ENCODE data around the gene ANTXR2.
"Not testable (repeated sequence)": the region's sequence is repeated elsewhere in the genome, so short reads cannot be mapped to it uniquely, and the experiment has no call there.

ANTXR2 gene

DNA sequence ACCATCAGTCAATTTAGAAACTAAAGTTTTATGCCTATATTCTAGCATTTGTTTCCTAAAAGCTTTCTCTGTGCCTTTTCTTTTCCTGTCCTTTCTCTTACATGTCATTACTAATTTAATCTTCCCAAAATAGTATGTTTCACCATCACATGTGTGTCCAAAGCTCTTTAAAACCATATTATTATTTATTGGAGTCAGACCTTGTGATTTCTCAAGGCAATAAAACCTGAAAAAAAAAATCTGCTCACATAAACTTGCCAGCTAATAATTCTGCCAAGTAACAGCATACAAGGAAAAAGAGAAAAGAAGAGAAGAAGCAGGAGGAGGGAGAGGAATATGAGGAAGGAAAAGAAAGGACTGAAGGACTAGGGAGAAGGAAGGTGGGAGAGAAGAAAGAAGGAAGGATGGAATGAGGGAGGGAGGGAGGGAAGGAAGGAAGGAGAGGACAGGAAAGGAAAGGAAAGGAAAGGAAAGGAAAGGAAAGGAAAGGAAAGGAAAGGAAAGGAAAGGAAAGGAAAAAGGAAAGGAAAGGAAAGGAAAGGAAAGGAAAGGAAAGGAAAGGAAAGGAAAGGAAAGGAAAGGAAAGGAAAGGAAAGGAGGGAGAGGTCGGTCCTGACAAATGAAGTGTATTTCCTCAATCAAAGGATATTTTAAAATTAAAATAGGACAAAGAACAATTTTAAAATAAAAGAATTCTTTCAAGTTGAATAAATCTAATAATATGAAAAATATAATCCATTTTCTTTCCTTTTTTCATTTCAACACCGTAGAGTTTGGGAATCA, 57.4 kb downstream of the ANTXR2 start:
- no peak for DNase-seq

DNA sequence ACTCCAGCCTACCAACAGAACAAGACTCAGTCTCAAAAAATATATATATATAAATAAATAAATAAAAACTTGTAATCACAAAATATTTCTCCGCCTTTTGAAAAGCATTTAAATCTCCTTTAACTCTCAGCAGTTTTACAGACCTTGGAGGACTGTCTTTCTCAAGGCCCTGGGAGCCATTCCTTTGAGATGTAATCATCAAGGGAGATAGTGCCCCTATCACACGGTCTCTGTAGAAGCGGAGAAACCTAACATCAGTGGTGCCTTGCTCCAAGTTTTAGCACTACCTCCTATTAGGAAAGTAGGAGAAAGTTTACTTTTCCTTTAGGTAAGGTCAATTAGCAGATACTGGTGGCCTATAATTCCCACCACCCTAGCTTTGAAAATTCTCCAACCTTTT, 58.5 kb downstream of the ANTXR2 start:
- DNase-seq = no peak

DNA sequence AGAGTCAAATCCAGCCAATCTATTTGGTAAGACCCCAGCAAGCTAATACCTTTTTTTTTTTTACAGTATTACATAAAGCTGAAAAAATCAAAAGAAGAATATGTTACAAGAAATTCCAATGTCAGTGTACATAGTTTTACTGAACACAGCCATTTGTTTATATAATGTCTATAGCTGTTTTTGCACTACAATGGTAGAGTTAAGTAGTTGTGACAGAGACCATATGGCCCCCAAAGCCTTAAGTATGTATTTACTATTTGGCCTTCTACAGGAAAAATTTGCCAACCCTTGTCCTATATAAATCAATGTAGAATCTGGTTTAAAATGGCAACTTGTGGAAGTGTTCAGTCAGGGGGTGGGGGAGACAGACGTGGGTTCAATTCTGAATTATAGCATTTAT, 60.7 kb downstream of the ANTXR2 start:
- no peak for DNase-seq

DNA sequence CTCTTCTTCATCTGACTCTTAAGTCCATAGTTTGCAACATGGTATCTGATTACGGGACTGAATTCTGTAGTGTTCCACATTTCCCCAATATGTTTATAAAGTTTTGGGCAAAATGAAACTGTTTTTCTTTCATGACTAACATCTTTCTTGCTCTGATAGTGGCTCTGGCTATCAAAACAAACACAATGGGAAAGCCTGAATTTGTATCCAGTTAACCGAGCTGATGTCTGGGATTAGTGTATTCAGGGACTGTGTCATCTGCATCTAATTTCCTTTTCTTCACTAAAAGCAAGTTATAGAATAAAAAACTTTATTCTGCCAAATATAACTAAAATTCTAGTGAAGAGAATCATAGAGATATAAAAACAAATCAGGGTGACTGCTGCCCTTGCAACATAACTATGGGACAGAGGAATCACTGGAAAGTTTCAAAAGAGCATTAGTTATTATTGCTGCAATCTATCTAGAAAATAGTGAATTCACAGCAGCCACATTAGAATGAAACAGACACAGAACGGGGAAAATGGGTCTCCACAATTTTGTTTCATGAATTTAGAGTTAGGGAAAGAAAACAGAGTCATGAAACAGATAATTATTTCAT, 61.3 kb downstream of the ANTXR2 start:
- DNase-seq = no peak

DNA sequence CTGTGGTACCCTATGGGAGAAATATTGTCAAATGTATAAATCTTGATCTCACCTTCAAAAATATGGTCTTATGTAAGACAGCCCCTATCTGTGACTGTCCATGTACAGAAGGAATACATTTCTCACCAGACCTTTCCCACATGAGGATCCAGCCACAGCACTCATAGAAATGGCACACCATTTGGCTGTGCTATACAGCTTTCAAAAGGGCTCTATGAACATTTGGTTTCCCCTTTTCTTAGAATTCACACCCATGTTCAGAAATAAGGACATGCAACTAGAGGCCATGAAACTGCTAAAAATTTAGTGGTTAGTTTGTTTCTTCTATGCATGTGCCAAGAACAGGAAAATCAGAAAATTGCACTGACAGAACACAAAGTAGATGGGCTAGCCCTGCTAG, 62.7 kb downstream of the ANTXR2 start:
- no peak for DNase-seq

DNA sequence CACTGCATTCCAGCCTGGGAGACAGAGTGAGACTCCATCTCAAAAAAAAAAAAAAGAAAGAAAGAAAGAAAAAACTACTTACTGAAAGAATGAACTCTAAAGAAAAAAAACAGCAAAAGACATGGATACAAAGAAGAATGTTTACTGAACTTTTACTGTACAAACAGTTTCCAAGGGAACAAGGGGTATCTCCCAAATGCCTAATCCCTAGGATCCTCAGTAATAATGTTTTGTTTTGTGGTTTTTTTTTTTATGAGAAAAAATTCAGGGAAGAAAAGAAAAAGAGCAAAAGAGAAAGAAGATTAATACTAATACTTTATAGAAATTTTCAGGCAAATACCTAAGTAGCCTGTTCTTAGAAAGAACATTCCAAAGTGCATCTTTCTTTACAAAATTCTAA, 63.2 kb downstream of the ANTXR2 start:
- DNase-seq = no peak

DNA sequence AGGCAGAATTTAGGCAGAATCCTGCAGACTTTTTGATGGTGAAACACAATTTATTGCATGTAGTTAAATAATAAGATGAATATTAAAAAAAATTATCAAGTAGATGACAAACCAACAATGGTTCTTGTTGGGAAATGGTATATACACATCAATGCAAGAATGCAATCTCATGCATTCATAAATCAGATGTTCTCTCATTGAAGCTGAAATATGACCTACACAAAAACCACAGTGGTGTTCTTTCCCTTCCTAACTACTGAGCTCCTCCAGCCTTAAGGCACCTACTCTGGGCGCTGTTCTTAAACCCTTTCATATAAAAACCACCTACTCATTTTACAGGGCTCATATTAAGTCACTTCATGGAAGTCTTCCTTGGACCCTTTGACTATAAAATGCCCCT, 64.1 kb downstream of the ANTXR2 start:
- DNase-seq = no peak

DNA sequence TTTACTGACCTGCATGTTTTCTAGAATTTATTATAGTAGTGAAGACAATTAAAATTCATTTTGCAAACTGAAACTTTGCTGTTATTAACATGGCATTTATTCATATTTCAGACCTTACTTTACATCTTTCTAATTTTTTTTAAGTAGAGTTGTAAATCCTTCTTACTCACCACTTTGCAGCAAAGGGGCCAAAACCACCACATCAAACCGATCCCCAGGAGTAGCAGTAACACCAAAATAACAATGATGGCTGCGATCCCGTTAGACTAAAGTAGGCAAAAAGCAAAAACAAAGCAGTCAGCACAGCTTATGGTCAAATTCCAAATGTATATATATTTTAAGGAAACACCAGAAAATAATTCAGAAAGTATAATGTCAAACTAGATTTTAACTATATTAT, 64.7 kb downstream of the ANTXR2 start:
- no peak for DNase-seq

DNA sequence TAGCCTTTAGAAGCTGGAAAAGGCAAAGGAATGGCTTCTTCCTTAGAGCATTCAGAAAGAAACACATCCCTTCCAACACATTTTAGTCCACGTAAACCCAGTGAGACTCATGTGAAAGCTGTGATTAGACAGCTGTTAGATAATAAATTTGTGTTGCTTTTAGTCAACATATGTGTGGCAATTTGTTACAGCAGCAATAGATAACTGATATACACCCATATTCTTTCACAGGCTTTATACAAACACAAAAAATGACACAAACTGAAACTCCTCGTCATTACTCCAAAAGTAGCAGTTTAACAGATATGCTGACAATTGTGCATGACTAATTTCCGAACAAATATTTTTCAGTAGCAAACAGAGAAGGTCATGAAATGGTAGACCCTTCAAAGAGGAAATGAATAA, 65.3 kb downstream of the ANTXR2 start:
- DNase-seq = no peak

DNA sequence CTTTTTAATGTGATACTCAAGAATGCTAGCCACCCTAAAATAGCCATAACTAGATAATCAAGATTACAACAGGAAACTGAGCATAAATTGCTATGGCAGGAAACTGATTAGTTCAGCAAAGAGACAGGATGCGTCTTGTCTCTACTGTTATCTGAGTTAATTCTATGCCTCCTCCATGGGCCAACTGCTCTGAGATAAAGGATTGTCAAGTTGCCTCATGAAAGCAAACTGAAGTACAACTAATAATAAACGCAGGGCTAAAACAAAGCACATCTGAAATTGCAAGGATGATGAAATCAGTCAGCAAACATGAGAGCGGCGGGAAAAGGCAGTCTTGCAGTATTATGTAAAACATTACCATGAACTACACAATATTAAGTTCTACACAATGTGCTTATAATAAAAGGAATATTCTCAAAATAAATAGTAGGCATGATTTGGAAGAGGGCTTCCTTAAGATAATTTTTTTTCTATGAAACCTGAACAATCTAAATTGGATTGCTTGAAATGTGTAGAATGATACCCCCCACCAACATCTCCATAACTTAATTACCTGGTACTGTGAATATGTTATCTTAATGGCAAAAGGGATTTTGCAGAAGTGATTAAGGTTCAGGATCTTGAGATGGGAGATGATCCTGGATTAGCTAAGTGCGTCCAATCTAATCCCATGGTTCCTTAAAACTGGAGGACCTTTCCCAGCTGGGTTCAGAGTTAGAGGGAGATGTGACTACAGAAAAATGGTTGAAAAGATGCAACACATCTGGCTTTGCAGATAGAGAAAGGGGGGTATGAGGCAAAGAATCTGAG, 65.9 kb downstream of the ANTXR2 start:
- DNase-seq = no peak

DNA sequence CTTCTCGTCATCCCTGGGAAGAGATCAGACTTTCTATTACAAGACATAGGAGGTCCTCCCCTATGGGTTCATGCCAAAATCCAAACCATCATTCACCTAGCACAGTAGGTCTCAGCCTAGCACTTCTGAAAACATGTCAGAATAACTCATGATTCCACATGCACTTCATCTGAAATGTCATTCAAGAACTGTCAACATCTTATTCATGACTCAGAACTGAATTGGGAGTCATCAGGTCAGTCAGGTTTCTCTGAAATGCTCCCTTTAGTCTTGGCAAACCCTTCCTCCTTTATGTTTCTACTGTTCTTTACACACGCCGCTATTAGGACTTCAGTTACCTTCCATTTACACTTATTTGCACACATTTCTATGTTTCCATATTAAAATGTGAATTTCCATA, 67.2 kb downstream of the ANTXR2 start:
- DNase-seq = no peak

DNA sequence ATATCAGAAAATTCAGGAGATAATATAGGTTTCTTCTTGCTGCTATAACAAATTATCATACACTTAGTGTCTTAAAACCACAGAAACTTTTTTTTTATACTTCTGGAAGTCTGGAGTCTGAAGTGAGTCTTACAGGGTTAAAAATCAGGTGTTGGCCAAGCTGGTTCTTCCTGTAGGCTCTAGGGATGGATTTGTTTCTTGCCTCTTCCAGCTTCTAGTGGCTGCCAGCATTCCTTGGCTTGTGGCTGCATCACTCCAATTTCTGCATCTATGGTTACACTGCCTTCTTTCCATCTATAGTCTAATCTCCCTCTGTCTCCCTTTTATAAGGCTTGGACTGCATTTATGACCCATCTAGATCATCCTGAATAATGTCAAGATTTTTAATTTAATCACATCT, 68.7 kb downstream of the ANTXR2 start:
- no peak for DNase-seq

DNA sequence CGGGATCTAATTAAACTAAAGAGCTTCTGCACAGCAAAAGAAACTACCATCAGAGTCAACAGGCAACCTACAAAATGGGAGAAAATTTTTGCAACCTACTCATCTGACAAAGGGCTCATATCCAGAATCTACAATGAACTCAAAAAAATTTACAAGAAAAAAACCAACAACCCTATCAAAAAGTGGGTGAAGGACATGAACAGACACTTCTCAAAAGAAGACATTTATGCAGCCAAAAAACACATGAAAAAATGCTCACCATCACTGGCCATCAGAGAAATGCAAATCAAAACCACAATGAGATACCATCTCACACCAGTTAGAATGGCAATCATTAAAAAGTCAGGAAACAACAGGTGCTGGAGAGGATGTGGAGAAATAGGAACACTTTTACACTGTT, 70.5 kb downstream of the ANTXR2 start:
- DNase-seq = not testable (repeated sequence)

DNA sequence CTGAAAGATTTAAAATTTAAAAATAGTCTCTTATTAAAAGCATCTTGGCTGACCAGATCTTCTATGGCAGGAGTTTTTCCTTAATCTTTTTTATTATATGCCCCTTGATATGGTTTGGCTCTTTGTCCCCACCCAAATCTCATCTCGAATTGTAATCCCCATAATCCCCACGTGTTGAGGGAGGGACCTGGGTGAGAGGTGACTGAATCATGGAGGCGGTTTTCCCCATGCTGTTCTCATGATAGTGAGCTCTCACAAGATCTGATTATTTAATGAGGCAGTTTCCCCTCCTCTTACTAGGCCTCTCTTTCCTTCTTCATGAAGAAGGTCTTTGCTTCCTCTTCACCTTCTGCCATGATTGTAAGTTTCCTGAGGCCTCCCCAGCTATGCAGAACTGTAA, 74.0 kb downstream of the ANTXR2 start:
- not testable (repeated sequence) for DNase-seq

DNA sequence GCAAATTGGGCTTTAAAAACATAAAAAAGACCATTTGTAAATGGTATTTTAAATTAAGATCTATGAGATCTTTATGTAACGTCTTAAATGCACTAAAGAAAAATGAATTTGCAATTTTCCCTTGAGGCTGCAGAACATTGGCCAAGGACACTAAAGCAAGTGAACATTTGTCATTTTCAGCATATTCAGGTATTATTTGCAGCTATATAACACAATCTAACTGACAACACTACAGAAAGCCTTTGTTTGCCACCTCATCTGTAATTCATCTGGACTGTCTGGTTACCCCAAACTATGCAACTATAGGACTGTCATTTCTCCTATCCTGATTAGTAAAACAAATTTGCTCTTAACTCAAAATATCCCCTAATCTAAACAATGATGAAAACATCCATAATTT, 74.8 kb downstream of the ANTXR2 start:
- no peak for DNase-seq

DNA sequence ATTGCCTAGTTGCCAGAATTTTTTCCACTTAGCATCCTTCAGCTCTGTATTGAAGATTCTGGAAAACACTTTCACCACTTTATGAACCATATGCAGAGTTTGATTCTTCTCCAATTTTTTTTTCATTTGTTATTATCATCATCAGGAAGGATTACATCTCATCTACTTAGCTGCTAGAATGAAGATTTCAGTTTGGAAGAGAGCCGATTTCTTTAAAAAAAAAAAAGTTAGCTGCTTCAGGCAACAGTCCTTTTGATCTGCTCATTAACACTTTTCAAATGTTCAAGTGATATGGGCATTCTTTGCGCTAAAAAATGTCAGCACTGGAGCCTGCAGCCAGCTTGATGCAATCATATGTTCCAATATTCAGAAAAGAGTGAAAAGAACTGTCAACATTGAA, 76.2 kb downstream of the ANTXR2 start:
- no peak for DNase-seq

DNA sequence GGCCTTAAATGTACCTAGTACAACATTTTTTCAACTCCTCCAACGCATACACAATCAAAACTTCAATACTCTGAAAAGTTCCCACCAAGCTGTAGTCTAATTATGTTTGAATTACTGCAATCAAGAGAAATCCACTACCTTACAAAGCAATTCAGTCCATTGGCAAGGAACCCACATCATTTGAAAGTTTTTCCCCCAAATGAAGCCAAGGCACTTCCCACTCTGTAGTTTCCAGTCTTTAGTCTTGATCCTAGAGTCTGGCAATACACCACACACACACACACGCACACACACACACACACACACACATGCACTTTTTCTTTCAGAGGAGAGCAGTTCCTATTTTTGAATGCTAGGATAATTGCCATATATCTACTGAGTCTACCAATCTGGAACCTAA, 79.6 kb downstream of the ANTXR2 start:
- DNase-seq = no peak

DNA sequence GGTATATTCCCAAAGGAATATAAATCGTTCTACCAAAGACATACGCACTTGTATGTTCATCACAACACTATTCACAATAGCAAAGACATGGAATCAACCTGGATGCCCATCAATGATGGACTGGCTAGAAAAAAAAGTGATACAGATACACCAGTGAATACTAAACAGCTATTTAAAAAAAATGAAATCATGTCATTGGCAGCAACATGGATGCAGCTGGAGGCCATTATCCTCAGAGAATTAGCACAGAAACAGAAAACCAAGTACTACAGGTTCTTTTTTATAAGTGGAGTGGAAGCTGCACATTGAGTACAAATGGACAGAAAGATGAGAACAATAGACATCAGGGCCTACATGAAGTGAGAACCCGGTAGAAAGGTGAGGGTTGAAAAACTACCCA, 81.4 kb downstream of the ANTXR2 start:
- no peak for DNase-seq

DNA sequence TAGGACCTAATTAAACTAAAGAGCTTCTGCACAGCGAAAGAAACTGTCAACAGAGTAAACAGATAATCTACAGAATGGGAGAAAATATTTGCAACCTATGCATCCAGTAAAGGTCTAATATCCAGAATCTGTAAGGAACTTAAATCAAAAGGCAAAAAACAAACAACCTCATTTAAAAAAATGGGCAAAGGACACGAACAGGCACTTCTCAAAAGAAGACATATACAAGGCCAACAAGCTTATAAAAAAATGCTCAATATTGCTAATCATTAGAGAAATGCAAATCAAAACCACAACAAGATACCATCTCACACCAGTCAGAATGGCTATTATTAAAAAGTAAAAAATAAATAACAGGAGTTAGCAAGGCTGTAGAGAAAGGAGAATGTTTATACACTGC, 81.9 kb downstream of the ANTXR2 start:
- not testable (repeated sequence) for DNase-seq

DNA sequence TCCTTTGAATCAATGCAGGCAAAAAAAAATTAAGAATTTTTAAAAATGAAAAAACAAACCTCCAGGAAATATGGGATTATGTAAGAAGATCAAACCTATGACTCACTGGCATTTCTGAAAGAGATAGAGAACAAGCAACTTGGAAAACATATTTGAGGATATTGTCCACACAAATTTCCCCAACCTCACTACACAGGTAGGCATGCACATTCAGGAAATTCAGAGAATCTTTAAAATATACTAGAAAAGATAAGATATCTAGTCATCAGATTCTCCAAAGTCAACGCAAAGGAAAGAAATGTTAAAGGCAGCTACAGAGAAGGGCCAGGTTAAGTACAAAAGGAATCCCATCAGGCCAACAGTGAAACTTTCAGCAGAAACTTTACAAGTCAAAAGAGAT, 85.6 kb downstream of the ANTXR2 start:
- DNase-seq = no peak

DNA sequence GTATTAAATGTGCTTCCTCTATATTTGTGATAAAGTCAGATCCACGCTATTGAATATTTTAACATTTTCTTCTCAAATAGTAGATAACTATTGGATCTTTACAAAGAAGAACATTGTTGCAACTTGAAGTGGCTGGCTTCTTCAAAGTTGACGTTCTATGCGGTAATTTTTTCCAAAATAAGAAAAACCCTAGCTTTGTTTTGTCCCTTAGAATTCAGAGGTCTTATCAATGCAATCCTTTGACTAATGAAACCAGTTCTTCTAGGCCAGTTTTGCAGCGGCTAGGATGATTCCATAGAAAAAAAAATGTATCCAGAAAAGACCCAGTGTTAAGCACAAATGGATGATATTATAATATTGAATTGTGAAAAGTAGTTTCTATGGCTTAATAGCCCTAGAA, 89.6 kb downstream of the ANTXR2 start:
- DNase-seq = no peak

DNA sequence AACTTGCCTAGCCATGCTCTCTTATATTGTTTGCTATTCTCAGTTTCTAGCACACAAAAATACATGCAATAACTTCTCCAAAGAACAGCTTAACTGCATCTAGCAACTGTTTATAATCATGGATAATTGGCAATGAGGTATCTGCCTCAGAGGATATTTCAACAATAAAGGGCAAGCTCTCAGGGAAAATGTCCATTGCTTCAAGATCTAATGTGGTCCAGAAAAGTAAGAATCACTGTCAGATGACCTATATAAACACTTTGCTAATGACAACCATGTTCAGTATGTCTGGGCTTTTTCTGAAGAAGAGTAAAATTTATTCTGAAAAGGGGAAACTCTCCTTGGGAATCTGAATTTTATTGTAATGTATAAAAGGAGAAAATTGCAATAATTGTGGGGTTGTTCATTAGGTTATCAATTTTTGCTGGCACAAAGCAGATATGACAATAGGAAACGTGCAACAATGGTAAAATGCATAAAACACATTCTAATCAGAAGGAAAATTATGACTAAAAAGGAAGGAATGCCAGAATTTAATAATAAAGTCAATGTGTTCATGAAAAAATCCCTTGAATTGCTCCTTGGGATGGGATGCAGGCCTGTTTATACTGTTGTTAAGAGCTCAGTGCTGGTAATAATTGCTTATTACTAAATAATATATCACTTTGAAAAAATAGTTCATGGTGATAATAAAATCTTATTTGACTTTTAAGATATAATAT, 90.3 kb downstream of the ANTXR2 start:
- no peak for DNase-seq

DNA sequence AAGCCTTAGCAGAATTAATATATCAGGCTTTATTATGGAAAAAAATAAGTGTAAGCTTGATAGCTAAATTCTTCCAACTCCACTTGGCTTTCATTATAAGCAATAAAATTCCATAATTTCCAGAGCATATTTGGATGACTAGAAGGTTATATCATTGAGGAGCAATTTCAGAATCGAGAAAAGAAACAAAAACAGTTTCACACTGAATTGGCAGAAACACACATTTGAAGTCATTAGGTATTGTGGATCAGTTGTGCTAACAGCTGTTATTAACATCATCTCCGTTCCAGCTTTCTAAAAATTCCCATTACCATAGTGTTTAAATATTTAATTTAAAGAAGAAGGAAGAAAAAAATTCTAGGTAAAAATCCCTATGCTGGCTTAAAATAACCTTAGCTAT, 92.6 kb downstream of the ANTXR2 start:
- no peak for DNase-seq
